Activated naive CD8-positive, alpha-beta T cell treated with anti-CD3 and anti-CD28 coated beads for 36 hours (primary cell): ENCODE data around the gene DENND5B. TPM values are rescaled to one million over a fixed set of nuclear protein-coding genes. Genes with fewer than 3 reads are reported as not detected.
"Not testable (repeated sequence)": the region's sequence is repeated elsewhere in the genome, so short reads cannot be mapped to it uniquely, and the experiment has no call there.

Experiments used
- DNase-seq: peaks from one replicate; pipeline ENCODE4 v3.0.0; 2021
- H3K27ac Mint-ChIP-seq: one replicate; pipeline ENCODE4 v1.8.0; 2022; ENCODE audit warnings: mild to moderate bottlenecking, moderate library complexity, mixed read lengths
- H3K27me3 Mint-ChIP-seq: one replicate; pipeline ENCODE4 v1.8.0; 2022; ENCODE audit warnings: mild to moderate bottlenecking, mixed read lengths
- H3K36me3 Mint-ChIP-seq: one replicate; pipeline ENCODE4 v1.8.0; 2021; ENCODE audit warnings: mild to moderate bottlenecking, mixed read lengths
- H3K4me1 Mint-ChIP-seq: one replicate; pipeline ENCODE4 v1.8.0; 2021; ENCODE audit warnings: mixed read lengths
- H3K4me3 Mint-ChIP-seq: one replicate; pipeline ENCODE4 v1.8.0; 2022; ENCODE audit warnings: mild to moderate bottlenecking, moderate library complexity, mixed read lengths
- H3K9me3 Mint-ChIP-seq: one replicate; pipeline ENCODE4 v1.8.0; 2022; ENCODE audit warnings: mixed read lengths
- total RNA-seq, 2 experiments: library from RNA; stranded (reverse); gene quantifications; one replicate each; pipeline ENCODE4 v1.2.3, GENCODE V29; 2021

DENND5B gene
- total RNA-seq, 2 experiments from 2014 or later: 0.16 to 0.29 TPM

DNA sequence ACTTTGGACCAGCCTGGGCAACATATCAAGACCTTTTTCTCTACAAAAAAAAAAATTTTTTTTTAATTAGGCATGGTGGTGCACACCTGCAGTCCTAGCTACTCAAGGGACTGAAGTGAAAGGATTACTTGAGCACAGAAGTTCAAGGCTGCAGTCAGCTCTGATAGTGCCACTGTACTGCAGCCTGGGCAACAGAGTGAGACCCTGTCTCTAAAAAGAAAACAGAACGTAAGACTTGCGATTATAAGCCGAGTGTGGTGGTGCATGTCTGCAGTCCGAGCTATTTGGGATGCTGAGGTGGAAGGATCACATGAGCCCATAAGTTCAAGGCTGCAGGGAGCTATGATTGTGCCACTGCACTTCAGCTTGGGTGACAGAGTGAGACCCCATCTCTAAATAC, 76.0 kb downstream of the DENND5B start:
- Mint-ChIP-seq H3K27ac (no peak overlapping the region), H3K36me3 (no peaks in the 10 kb centered on the region), H3K4me1 (no peaks in the 10 kb centered on the region), H3K4me3 (no peak overlapping the region), H3K9me3 (no peaks in the 10 kb centered on the region), H3K27me3 (no peaks in the 10 kb centered on the region)
- DNase-seq: no peak

DNA sequence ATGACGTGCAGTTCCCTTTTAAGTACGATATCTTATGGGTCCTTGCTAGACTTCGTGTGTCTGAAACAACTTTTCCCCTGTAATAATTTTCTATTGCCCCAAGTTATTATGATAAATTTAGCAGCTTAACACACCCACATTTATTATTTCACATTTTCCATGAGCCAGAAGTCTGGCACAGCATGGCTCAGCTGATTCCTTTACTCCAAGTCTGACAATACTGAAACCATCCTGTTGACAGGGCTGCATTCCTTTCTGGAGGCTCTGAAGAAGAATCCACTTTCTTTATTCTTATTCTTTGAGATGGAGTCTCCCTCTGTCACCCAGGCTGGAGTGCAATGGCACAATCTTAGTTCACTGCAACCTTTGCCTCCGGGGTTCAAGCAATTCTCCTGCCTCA, 80.9 kb downstream of the DENND5B start:
- DNase-seq: no peak
- Mint-ChIP-seq H3K36me3 (no peaks in the 10 kb centered on the region), H3K27me3 (no peaks in the 10 kb centered on the region), H3K4me1 (no peaks in the 10 kb centered on the region), H3K4me3 (no peak overlapping the region), H3K27ac (no peak overlapping the region), H3K9me3 (peaks cover under 1% of the 10 kb centered on the region)

DNA sequence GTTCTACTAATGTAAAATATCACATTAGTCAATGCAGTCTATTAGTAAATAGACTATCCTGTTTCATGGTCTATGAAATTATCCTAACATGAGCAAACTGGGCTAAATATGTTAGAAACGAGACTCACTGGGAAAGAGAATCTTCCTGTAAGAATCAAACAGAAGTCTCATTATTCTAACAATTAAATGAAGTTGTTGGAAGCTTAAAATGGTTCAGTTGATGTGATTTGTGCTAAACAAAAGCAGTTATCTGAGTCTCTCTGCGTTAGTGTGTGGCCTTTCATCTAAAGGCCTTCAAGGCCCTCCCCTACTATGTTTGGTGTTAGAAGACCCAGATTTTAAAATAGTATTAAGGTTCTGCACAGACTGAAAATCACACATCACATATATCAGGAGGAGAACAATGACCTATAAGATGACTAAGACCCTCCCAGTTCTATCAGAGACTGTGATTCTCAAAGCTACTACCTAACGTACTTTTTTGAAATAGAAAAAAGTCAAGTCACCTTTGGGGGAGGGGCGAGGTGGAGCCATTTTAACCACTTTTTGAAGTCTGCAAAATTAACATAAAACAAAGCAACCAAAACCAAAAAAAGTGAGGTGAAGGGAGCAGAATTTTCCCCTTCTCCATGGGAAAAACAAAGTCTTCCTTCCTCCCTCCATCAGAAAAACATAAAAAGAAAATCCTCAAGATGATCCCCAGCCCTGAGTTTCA, 82.3 kb downstream of the DENND5B start:
- Mint-ChIP-seq H3K36me3 (no peaks in the 10 kb centered on the region), H3K27ac (no peak overlapping the region), H3K4me1 (no peaks in the 10 kb centered on the region), H3K27me3 (no peaks in the 10 kb centered on the region), H3K4me3 (no peak overlapping the region), H3K9me3 (peaks cover 7% of the 10 kb centered on the region)
- no peak for DNase-seq

GRCh38 chr12:31507966-31508365, 83.0 kb downstream of the DENND5B start:
- Mint-ChIP-seq H3K27me3 (no peaks in the 10 kb centered on the region), H3K9me3 (peaks cover 7% of the 10 kb centered on the region), H3K4me3 (no peak overlapping the region), H3K4me1 (no peaks in the 10 kb centered on the region), H3K36me3 (no peaks in the 10 kb centered on the region), H3K27ac (no peak overlapping the region)
- DNase-seq: no peak

GRCh38 chr12:31506515-31507306, 84.2 kb downstream of the DENND5B start:
- H3K36me3 Mint-ChIP-seq: no peaks in the 10 kb centered on the region
- no peaks in the 10 kb centered on the region for H3K27me3 Mint-ChIP-seq
- no peak overlapping the region for H3K27ac Mint-ChIP-seq

GRCh38 chr12:31504625-31505222, 86.2 kb downstream of the DENND5B start:
- H3K4me3 Mint-ChIP-seq: no peak overlapping the region
- no peaks in the 10 kb centered on the region for H3K4me1 Mint-ChIP-seq
- H3K27me3 Mint-ChIP-seq: no peaks in the 10 kb centered on the region
- H3K36me3 Mint-ChIP-seq: no peaks in the 10 kb centered on the region
- H3K27ac Mint-ChIP-seq: no peak overlapping the region
- peaks cover 7% of the 10 kb centered on the region for H3K9me3 Mint-ChIP-seq
- no peak for DNase-seq

More at GRCh38 chr12:31506515-31507306, 84.2 kb downstream of the DENND5B start:
- H3K4me1 Mint-ChIP-seq: no peaks in the 10 kb centered on the region
- H3K9me3 Mint-ChIP-seq: peaks cover 7% of the 10 kb centered on the region
- H3K4me3 Mint-ChIP-seq: no peak overlapping the region
- no peak for DNase-seq

GRCh38 chr12:31501014-31501413, 89.9 kb downstream of the DENND5B start:
- peaks cover 13% of the 10 kb centered on the region for H3K27me3 Mint-ChIP-seq
- H3K4me1 Mint-ChIP-seq, H3K9me3 Mint-ChIP-seq, H3K4me3 Mint-ChIP-seq, DNase-seq, H3K27ac Mint-ChIP-seq, H3K36me3 Mint-ChIP-seq: not testable (repeated sequence)

DNA sequence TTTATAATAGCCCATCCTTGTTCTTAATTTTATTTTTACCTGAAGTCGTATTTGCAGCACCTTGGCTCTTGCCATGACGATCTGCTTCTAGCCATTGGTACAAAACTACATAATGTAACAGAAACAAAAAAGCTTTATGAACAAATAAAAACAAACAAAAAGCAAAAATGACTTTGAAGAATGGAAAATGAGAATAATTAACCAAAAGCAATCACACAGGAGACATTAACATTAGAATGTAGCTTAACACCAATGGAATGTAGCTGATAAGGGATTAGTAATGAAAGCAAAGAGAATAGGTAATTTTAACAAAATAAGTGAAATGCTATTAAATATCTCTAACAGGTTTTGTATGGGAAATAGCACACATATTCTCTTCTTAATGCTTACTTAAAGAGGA, 91.4 kb downstream of the DENND5B start:
- Mint-ChIP-seq H3K27ac (no peak overlapping the region), H3K4me3 (no peak overlapping the region), H3K27me3 (peaks cover 13% of the 10 kb centered on the region), H3K4me1 (no peaks in the 10 kb centered on the region), H3K36me3 (no peaks in the 10 kb centered on the region), H3K9me3 (peaks cover 3% of the 10 kb centered on the region)
- DNase-seq: no peak

DNA sequence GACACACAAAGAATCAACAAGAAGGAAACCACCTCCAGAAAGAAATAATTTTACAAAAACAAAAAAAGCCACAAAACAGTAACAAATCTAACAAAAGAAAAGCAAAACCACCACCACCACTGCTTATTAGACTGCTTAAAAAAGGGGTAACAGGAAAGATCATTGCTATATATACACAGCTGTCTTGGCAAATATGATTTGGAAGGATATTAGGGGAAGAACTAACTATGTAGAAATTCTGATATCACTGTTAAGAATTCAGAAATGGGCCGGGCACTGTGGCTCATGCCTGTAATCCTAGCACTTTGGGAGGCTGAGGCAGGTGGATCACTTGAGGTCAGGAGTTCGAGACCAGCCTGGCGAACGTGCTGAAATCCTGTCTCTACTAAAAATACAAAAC, 92.5 kb downstream of the DENND5B start:
- Mint-ChIP-seq H3K9me3 (no peaks in the 10 kb centered on the region), H3K36me3 (no peaks in the 10 kb centered on the region), H3K27ac (no peak overlapping the region), H3K27me3 (peaks cover 13% of the 10 kb centered on the region), H3K4me1 (peaks cover 2% of the 10 kb centered on the region), H3K4me3 (no peak overlapping the region)
- no peak for DNase-seq

DNA sequence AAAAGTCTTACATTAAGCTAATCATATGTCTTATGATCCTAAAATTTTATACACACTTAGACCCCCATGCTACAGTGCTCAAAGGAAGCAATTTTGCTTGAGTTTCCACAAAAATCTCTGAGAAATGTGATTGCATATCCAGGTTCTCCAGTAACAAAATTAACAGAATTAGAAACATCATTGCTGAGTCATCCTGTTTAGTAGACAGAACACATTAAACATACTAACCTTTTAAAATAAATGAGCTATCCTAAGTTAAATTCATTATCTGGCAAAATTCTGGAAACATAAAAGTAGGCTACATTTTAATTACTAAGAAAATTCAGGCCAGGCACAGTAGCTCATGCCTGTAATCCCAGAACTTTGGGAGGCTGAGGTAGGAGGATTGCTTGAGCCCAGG, 94.7 kb downstream of the DENND5B start:
- Mint-ChIP-seq H3K27ac (no peak overlapping the region), H3K36me3 (no peaks in the 10 kb centered on the region), H3K9me3 (no peaks in the 10 kb centered on the region), H3K4me1 (peaks cover 2% of the 10 kb centered on the region), H3K4me3 (no peak overlapping the region), H3K27me3 (peaks cover 13% of the 10 kb centered on the region)
- no peak for DNase-seq

- DNase-seq: no peak
- peaks cover 2% of the 10 kb centered on the region for H3K4me1 Mint-ChIP-seq
- peaks cover 16% of the 10 kb centered on the region for H3K27me3 Mint-ChIP-seq
- H3K36me3 Mint-ChIP-seq: no peaks in the 10 kb centered on the region
- no peak overlapping the region for H3K27ac Mint-ChIP-seq
- no peaks in the 10 kb centered on the region for H3K9me3 Mint-ChIP-seq
- H3K4me3 Mint-ChIP-seq: no peak overlapping the region
Observed at GRCh38 chr12:31494455-31494854, 96.5 kb downstream of the DENND5B start.

DNA sequence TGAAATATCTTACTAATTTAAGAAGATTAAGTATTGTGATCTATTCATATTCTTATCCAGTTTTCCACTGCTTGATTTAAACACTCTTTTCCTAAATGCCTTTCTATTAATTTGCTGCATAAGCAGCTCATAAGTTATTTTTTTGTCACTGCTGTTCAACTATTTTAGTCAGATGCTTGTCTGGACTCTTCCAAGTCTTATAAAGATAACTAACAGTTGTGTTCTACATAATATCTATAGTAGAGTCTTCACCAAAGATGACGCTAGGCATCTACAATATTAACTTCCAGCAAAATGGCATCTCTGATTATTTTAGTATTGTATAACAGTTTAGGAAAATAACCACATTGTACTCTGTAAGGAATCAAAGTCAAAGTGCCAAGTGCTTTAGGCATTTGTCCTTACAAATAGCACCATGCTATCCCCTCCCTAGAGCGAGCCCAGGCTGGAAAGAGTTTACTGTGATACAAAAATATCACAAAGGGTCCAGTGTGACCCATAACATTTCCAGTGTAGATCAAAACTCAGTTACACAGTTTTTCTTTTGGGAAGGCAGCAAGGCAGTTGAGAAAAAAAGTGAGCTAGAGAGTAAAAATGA, 98.2 kb downstream of the DENND5B start:
- Mint-ChIP-seq H3K4me3 (no peak overlapping the region), H3K36me3 (no peaks in the 10 kb centered on the region), H3K27ac (no peak overlapping the region)

GRCh38 chr12:31491841-31492598, 98.9 kb downstream of the DENND5B start:
- Mint-ChIP-seq H3K4me1 (peaks cover 2% of the 10 kb centered on the region), H3K9me3 (no peaks in the 10 kb centered on the region), H3K27ac (no peak overlapping the region), H3K36me3 (no peaks in the 10 kb centered on the region), H3K27me3 (peaks cover 5% of the 10 kb centered on the region), H3K4me3 (no peak overlapping the region)
- no peak for DNase-seq

More for the DNA sequence above, 98.2 kb downstream of the DENND5B start:
- DNase-seq: no peak
- Mint-ChIP-seq H3K9me3 (no peaks in the 10 kb centered on the region), H3K4me1 (peaks cover 2% of the 10 kb centered on the region), H3K27me3 (peaks cover 11% of the 10 kb centered on the region)

- H3K4me1 Mint-ChIP-seq: peaks cover 2% of the 10 kb centered on the region
- no peak overlapping the region for H3K4me3 Mint-ChIP-seq
- no peak overlapping the region for H3K27ac Mint-ChIP-seq
- no peak for DNase-seq
- H3K9me3 Mint-ChIP-seq: no peaks in the 10 kb centered on the region
- peaks cover 3% of the 10 kb centered on the region for H3K27me3 Mint-ChIP-seq
- H3K36me3 Mint-ChIP-seq: no peaks in the 10 kb centered on the region
Observed at GRCh38 chr12:31491241-31491794, 99.6 kb downstream of the DENND5B start.
